ENCODE data around the gene EXT2. TPM values are rescaled to one million over a fixed set of nuclear protein-coding genes. Genes with fewer than 3 reads are reported as not detected.

EXT2 gene
- total RNA-seq, 1 experiment from 2014 or later, result 42.9 TPM

- Histone ChIP-seq H4K91ac (ENCODE audit: insufficient read length, low read depth, low read length) (no peak overlapping the region), H3K27ac (ENCODE audit: insufficient read length, low read depth, low read length) (no peak overlapping the region), H2BK120ac (ENCODE audit: low read depth, low read length, poor library complexity, severe bottlenecking) (no peak overlapping the region), H2BK20ac (ENCODE audit: low read depth, low read length, poor library complexity, severe bottlenecking) (no peak overlapping the region), H3K79me1 (ENCODE audit: insufficient read depth, low read depth, low read length, poor library complexity, severe bottlenecking) (no peaks in the 10 kb centered on the region), H3K4me1 (ENCODE audit: insufficient read depth, low read length) (no peaks in the 10 kb centered on the region), H3K9ac (ENCODE audit: extremely low read depth, insufficient read length, low read length) (no peak overlapping the region), H3K4ac (ENCODE audit: low read depth, low read length) (no peak overlapping the region), H2BK15ac (ENCODE audit: low read depth, low read length) (no peak overlapping the region), H2BK12ac (ENCODE audit: insufficient read length, low read depth, low read length) (no peak overlapping the region), H4K5ac (ENCODE audit: insufficient read length, low read depth, low read length) (no peak overlapping the region), H3K18ac (ENCODE audit: insufficient read length, low read depth, low read length) (no peak overlapping the region), H2AFZ (ENCODE audit: low read length) (no peak overlapping the region), H3K4me2 (ENCODE audit: insufficient read depth, insufficient read length, low read length) (no peak overlapping the region), H3K9me3 (ENCODE audit: control insufficient read depth, low read depth, low read length) (no peaks in the 10 kb centered on the region), H2AK5ac (ENCODE audit: insufficient read length, low read length) (no peak overlapping the region), H4K20me1 (ENCODE audit: control insufficient read depth, insufficient read depth, insufficient read length) (no peaks in the 10 kb centered on the region), H3T11ph (ENCODE audit: low read length) (no peak overlapping the region), H2BK5ac (ENCODE audit: insufficient read length, low read length) (no peak overlapping the region), H3K23me2 (ENCODE audit: insufficient read length, low read depth, low read length, poor library complexity, severe bottlenecking) (no peaks in the 10 kb centered on the region), H3K14ac (ENCODE audit: insufficient read depth, low read length) (no peak overlapping the region), H4K8ac (replicated peaks; ENCODE audit: insufficient read length, low read depth, low read length) (no peak overlapping the region), H3K79me2 (ENCODE audit: insufficient read depth, low read length) (no peaks in the 10 kb centered on the region), H3K23ac (ENCODE audit: insufficient read length, low read depth, low read length) (no peak overlapping the region), H3K27me3 (ENCODE audit: insufficient read depth, low read length) (no peaks in the 10 kb centered on the region), H3K56ac (ENCODE audit: insufficient read length, low read depth, low read length) (no peak overlapping the region)
- H3K27ac Mint-ChIP-seq, result no peak overlapping the region
- H3K36me3 Mint-ChIP-seq (ENCODE audit: insufficient read depth in 1 of 3, low read depth in 3 of 3), result peaks cover 2 to 50% (median 18%) of the 10 kb centered on the region in 3 experiments; a peak in 5 of 7 replicates
- no peaks in the 10 kb centered on the region; a peak in 1 of 5 replicates for H3K9me3 Mint-ChIP-seq
- no peaks in the 10 kb centered on the region for H3K27me3 Mint-ChIP-seq (ENCODE audit: low read depth)
- no CpG with 5 or more reads among the region's 2 CpGs for WGBS (ENCODE audit: extremely low coverage, insufficient read length, low lambda C conversion rate)
- no peak for DNase-seq
- no peak for TF ChIP-seq CTCF (conservative IDR thresholded peaks at IDR 0.05)
- no peaks in the 10 kb centered on the region for H3K4me1 Mint-ChIP-seq
- H3K4me3 Mint-ChIP-seq, result no peak overlapping the region
These were observed 30.8 kb downstream of the EXT2 start for GRCh38 chr11:44126304-44126703.
